Fibroblast of skin of left quadriceps (primary cell): Measurements from ENCODE around the gene FLT3LG.

ENCODE experiments used
- DNase-seq, 2 experiments: peaks; one replicate each; pipeline ENCODE4 v3.0.0-alpha.2; 2013; ENCODE audit warnings: low read depth in 2 of 2

Gene FLT3LG

DNA sequence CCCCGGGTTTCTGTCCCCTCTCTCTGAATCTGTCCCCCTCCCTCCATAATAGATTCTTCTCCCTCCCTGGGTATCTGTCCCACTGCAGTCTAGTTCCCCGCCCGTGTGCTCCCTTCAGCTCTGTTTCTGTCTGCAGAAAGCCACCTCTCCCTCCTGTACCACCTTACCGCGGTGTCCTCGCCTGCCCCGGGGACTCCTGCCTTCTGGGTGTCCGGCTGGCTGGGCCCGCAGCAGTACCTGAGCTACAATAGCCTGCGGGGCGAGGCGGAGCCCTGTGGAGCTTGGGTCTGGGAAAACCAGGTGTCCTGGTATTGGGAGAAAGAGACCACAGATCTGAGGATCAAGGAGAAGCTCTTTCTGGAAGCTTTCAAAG lies 39.7 kb downstream of the FLT3LG start:
- DNase-seq = no peak

DNA sequence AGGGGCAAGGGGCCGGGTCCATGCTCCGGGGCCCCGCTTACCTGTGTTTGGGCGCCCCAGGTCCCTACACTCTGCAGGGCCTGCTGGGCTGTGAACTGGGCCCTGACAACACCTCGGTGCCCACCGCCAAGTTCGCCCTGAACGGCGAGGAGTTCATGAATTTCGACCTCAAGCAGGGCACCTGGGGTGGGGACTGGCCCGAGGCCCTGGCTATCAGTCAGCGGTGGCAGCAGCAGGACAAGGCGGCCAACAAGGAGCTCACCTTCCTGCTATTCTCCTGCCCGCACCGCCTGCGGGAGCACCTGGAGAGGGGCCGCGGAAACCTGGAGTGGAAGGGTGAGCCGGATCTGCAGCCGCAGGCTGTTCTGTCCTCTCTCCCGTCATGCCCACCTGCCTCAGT lies 40.1 kb downstream of the FLT3LG start:
- no peak for DNase-seq

DNA sequence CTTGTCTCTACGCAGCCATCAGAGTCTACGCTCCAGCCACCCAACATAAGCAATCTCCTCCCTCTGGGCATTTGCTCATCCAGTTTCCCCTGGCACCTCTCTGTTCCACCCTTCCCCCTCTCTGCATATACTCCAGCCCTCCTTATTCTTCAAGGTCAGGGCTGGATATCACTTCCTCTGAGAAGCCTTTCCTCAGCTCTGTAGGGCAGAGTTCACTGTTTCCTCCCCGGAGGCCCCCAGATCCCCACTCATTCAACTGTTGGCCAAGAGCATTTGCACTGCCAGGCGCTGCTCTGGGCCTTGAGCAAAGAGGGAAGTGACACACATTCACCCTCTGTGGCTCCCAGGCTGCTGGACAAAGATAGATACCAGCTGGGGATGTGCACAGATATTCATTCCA lies 41.8 kb downstream of the FLT3LG start:
- no peak for DNase-seq

DNA sequence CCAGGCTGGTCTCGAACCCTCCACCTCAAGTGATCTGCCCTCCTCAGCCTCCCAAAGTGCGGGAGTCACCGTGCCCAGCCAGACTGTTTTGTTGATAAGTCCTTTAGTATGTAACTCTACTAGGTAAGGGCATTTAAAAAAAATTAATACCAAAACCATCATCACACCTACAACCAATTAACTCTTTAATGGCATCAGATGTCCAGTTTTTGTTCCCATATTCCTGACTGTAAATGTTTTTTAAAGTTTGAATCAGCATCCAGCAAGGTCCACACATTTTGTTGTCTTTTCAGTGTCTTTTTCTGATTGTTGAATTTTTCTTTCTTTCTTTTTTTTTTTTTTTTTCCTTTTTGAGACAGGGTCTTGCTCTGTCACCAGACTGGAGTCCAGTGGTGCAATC lies 44.0 kb downstream of the FLT3LG start:
- no peak for DNase-seq

DNA sequence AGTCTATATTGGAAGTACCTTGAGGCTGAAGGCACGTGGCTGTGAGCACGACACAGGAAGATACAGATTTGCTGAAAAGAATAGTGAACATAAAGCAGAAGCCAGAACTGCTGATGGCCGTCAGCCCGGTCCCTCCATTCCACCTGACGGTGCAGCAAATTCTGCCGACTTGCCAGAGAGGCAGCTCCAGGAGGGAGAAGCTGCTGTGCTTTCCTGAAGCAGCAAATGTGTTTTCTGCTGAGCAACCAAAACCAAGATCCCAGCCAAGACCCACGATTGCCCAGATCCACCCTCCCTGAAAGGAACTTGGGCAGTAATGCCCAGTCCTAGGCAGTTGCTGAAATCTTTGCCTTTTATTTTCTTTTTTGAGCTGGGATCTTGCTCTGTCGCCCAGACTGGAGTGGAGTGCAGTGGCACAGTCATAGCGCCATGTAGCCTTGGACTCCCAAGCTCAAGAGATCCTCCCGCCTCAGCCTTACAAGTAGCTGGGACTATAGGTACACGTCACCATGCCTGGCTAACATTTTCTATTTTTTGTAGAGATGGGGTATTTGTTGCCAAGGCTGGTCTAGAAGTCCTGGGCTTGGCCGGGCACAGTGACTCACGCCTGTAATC lies 46.8 kb downstream of the FLT3LG start:
- DNase-seq = no peak

DNA sequence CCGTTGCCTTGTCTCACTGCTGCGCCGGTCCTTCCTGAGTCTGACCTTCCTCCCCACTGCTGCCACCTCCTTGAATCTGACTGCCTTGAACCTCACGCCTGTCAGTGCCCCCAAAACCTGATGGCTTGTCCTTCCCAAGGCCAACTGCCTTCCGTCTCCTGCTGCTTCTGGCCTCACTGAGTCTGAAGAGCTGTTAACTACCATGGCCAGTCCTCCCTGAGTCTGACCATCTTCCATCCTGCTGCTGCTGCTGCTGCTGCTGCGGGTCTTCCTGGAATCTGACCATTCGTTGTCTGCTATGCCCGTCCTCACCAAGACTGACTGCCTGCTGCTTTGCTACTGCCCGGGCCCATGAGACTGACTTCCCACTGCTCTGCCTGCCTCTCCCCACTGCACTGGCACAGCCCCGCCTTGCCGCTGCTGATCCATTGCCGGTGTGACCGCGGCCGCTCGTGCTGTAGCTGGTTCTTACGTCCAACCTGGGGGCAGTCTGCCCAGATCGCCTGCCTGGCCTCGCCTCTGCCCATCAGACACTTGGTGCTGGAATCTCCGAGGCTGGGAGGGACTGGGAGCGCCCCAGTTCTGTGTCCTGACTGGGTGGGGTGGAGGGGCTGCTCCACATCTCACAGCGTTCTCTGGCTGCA lies 50.9 kb downstream of the FLT3LG start:
- DNase-seq = no peak

DNA sequence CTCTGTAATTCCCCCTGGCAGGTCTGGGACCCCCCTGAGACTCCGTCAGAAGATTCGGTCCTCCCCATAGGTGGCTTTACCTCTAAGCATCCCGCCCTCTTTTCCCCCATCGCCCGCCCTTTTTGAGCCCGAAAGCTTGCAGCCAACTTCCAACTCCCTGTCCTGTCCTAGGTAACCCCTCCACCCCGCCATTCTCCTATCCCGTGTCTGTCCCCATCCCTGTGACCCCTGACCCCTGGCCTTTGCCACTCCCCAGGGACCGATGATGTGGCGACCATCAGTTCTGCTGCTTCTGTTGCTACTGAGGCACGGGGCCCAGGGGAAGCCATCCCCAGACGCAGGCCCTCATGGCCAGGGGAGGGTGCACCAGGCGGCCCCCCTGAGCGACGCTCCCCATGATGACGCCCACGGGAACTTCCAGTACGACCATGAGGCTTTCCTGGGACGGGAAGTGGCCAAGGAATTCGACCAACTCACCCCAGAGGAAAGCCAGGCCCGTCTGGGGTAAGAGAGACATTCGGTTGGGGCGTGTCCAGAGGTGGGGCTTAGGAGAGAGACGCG lies 54.3 kb downstream of the FLT3LG start:
- no peak for DNase-seq

DNA sequence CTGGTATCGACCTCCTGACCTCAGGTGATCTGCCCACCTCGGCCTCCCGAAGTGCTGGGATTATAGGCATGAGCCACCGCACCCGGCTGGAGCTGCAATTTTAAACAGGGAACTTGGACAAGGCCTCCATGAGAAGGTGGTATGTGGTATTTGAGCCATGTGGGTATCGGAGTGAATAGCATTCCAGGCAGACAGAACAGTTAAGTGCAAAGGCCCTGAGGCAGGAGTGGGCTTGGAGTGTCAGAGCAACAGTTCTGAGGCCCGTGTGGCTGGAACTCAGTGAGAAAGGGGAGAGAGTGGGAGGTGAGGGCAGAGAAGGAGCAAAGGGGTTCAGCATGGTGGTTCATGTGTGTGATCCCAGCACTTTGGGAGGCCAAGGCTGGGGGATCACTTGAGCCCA lies 56.7 kb downstream of the FLT3LG start:
- no peak for DNase-seq

DNA sequence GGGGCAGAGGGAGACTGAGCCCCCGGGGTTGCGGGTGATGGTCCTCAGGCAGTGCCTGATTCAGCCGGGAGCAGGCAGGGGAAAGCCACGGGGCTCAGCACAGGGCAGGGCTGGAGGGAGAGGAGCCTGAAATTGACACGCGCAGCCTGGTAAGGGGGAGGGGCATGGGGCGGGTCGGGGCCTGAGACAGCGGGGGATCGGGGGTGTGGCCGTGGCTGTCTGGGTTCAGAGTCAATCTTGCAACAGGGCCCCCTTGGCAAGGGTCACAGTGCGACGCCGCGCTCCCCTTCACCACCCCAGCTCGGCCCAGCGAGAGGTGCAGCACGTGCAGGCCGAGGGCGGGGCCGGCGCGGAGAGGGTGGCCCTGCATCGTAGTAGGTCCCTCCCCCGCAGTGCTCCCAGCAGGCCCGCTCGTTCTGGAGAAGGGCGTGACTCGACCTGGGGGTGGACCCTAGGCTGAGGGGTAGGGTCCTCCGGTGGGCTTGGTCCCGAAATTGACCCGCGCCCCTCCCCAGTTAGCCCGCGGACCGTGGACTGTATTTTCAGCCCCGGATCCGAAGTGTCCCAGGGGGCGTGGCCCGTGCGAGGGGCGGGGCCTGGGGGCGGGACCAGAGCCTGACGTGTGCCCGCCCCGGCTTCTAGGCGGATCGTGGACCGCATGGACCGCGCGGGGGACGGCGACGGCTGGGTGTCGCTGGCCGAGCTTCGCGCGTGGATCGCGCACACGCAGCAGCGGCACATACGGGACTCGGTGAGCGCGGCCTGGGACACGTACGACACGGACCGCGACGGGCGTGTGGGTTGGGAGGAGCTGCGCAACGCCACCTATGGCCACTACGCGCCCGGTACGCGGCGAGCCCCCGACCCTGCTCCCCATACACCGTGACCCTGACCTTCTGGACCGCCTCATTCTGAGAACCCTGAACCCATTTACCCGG lies 59.8 kb downstream of the FLT3LG start:
- no peak for DNase-seq

DNA sequence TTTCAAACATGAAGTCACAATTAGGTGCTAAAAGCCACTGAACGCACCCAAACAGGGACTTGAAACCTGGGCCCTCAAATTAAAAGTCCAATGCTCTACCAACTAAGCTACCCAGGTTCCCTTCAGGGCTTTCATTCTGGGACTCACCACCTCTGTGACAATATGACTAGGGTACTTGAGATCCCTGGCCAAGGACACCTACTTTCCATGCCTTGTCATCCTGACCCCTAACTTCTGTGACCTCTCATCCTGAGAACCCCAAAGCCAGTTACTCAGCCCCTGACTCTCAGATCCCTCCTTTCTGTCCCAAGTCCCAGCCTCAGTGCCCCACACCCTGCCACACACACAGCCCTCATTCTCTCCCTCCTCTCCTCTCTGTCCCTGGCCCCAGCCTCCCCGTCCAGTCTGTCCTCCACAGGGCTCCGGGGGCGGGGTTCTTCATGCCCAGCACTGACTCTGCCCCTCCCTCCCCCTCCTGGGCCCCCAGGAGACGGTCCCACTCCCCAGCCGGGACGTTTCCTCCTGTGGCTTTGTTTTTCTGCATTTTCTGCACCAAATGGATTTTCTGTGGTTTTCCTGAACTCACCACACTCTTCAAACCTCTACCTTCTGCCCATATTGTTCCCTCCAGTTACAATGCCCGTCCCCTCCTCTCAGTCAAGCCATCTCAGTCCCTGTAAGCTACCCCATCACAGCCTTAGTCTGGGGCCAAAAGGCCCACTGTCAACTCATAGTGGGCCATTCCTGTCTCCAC lies 60.8 kb downstream of the FLT3LG start:
- no peak for DNase-seq
